K562 (cell line): ENCODE data around the gene FTL. TPM values are rescaled to one million over a fixed set of nuclear protein-coding genes. Genes with fewer than 3 reads are reported as not detected.

Experiments used
- ATF2 ChIP-seq: sonication (generic); formaldehyde crosslinking; IDR thresholded peaks from 2 replicates; pipeline ENCODE4 v1.8.1; 2022; ENCODE audit warnings: missing genetic modification reagents
- CBX3 ChIP-seq, 2 experiments: IDR thresholded peaks; 1 replicate in 1 of 2; 2 replicates in 1 of 2; pipeline ENCODE4 v1.6.1; 2012; ENCODE audit warnings: inconsistent platforms in 2 of 2, low read length in 2 of 2, borderline replicate concordance in 1 of 2, control low read depth in 1 of 2
- E2F4 ChIP-seq: sonication (generic); formaldehyde crosslinking; IDR thresholded peaks from 2 replicates; pipeline ENCODE4 v1.8.0; 2022; ENCODE audit warnings: mild to moderate bottlenecking, low read depth, missing genetic modification reagents
- EP400 ChIP-seq: fragments of 450-650 bp; IDR thresholded peaks from 2 replicates; pipeline ENCODE4 v1.6.1; 2017; ENCODE audit warnings: antibody characterized with exemption, mild to moderate bottlenecking, moderate library complexity
- ETS1 ChIP-seq: conservative IDR thresholded peaks from 2 replicates; pipeline ENCODE4 v1.6.1; 2011; ENCODE audit warnings: low read depth, mild to moderate bottlenecking, low read length; ENCODE audit not compliant: control insufficient read depth
- GTF2B ChIP-seq: IDR thresholded peaks from 2 replicates; pipeline ENCODE4 v1.6.1; 2011; ENCODE audit not compliant: insufficient read length; ENCODE audit errors: extremely low read depth
- MBD1 ChIP-seq: fragments of 250-450 bp; sonication (Bioruptor Pico); IDR thresholded peaks from 2 replicates; pipeline ENCODE4 v1.8.0; 2022; ENCODE audit warnings: inconsistent platforms
- MYC ChIP-seq, 2 experiments: fragments of 250-450 bp in 1 of 2; sonication (Bioruptor Pico) in 1 of 2; IDR thresholded peaks; 2 replicates each; pipeline versions ENCODE4 v1.5.1 to v1.6.1; 2012 to 2021; ENCODE audit warnings: low read depth in 2 of 2, borderline replicate concordance in 1 of 2, improper control_type of control experiment in 1 of 2, low read length in 1 of 2, mild to moderate bottlenecking in 1 of 2, moderate library complexity in 1 of 2
- NELFE ChIP-seq: IDR thresholded peaks from 2 replicates; pipeline ENCODE4 v1.6.1; 2011; ENCODE audit warnings: mild to moderate bottlenecking; ENCODE audit not compliant: insufficient read depth, insufficient read length
- NEUROD1 ChIP-seq: fragments of 150-350 bp; IDR thresholded peaks from 2 replicates; pipeline ENCODE4 v1.6.1; 2014; ENCODE audit warnings: borderline replicate concordance, low read length, low read depth; ENCODE audit not compliant: partially characterized antibody
- SETDB1 ChIP-seq: IDR thresholded peaks from one replicate; pipeline ENCODE4 v1.6.1; 2012; ENCODE audit warnings: low read length, control low read depth, inconsistent platforms
- SNAPC5 ChIP-seq: fragments of 250-450 bp; sonication (Bioruptor Pico); IDR thresholded peaks from 2 replicates; pipeline ENCODE4 v1.8.0; 2021; ENCODE audit warnings: moderate library complexity, mild to moderate bottlenecking, inconsistent platforms
- ZFPM2 ChIP-seq: fragments of 250-450 bp; sonication (Bioruptor Pico); IDR thresholded peaks from 2 replicates; pipeline ENCODE4 v1.5.1; 2022; ENCODE audit warnings: mild to moderate bottlenecking
- ZNF165 ChIP-seq: fragments of 250-450 bp; sonication (Bioruptor Pico); IDR thresholded peaks from 2 replicates; pipeline ENCODE4 v1.4.0; 2020; ENCODE audit warnings: borderline replicate concordance
- ZNF740 ChIP-seq, 3 experiments: fragments of 200-800 bp in 1 of 3; sonication (Bioruptor generic) in 1 of 3; sonication (generic) in 1 of 3; formaldehyde crosslinking in 1 of 3; IDR thresholded peaks; 2 replicates each; pipeline versions ENCODE4 v1.6.1 to v1.8.0; 2016 to 2022; ENCODE audit warnings: mild to moderate bottlenecking in 2 of 3, missing compliant biosample characterization in 2 of 3, missing genetic modification characterization in 2 of 3, missing genetic modification reagents in 1 of 3
- polyA plus RNA-seq, 8 experiments: library from polyadenylated mRNA; depleted of rRNA in 4 of 8; stranded (reverse) in 5 of 8; unstranded in 3 of 8; fragments of >200 nt; fragmentation: Nextera tagmentation in 2 of 8; fragmentation: Illumina TruSeq in 1 of 8; extraction: Ambion mirVana in 2 of 8; extraction: Trizol in 1 of 8; gene quantifications; 2 replicates each; pipeline versions ENCODE4 v1.2.1 to v1.2.3, GENCODE V29; 2011 to 2014; ENCODE audit warnings: inconsistent platforms in 1 of 8, missing spikeins in 1 of 8
- total RNA-seq, 7 experiments: library from RNA; depleted of rRNA in 6 of 7; stranded (reverse); fragments of >200 nt in 6 of 7; fragmentation: Illumina TruSeq in 2 of 7; extraction: Trizol in 2 of 7; gene quantifications; 2 replicates each; pipeline versions ENCODE4 v1.2.1 to v1.2.3, GENCODE V29; 2011 to 2021; ENCODE audit warnings: low replicate concordance in 1 of 7

FTL gene
- total and polyA plus RNA-seq, 9 of the 15 experiments (the other 6 are each of a cell fraction or from before 2014, with no cell fraction given) = 1,231 to 27,415 (median 3,965) TPM

GRCh38 chr19:48963371-48964204 lies 1.5 kb upstream of the FTL start (continued):
- TF ChIP-seq E2F4 (CRISPR knock-in tag) (no peak), ATF2 (CRISPR knock-in tag) (peak; percentile 78; the same call in 1 of the 2 replicates), MBD1 (no peak), GTF2B (no peak), MYC (IDR thresholded peaks at IDR 0.05; ENCODE audit: low read depth, low read length) (peak; percentile 53; the same call in 1 of the 2 replicates), MYC (CRISPR knock-in tag; IDR thresholded peaks at IDR 0.05; ENCODE audit: borderline replicate concordance, low read depth) (peak; percentile 11; the same call in 1 of the 2 replicates), ZFPM2 (CRISPR knock-in tag) (no peak), ZNF740 (CRISPR knock-in tag; IDR thresholded peaks at IDR 0.05) (no peak), ZNF740 (tag; IDR thresholded peaks at IDR 0.05) (peak in 1 of 2 experiments; percentile 65; a peak in 1 of 4 replicates), NELFE (no peak), SNAPC5 (CRISPR knock-in tag) (no peak), ETS1 (peak; percentile 72), SETDB1 (no peak), EP400 (peak; percentile 89), CBX3 (IDR thresholded peaks at IDR 0.05; ENCODE audit: borderline replicate concordance in 1 of 2, low read length in 2 of 2) (peak in 1 of 2 experiments; percentile 18; a peak in 1 of 3 replicates), ZNF165 (peak; percentile 5; the same call in 1 of the 2 replicates), NEUROD1 (peak; percentile 83)
